Measurements from ENCODE around the gene TBC1D16. TPM values are rescaled to one million over a fixed set of nuclear protein-coding genes. Genes with fewer than 3 reads are reported as not detected.
"Not testable (repeated sequence)": the region's sequence is repeated elsewhere in the genome, so short reads cannot be mapped to it uniquely, and the experiment has no call there.

Gene TBC1D16
- total and polyA plus RNA-seq, 5 donors, result 9.9 to 27.8 (median 21.0) TPM

- Histone ChIP-seq H3K27me3 (ENCODE audit: control insufficient read depth, insufficient read depth) (no peaks in the 10 kb centered on the region), H3K4me1 (ENCODE audit: control insufficient read depth, insufficient read depth, low read length) (no peaks in the 10 kb centered on the region), H3K9me3 (ENCODE audit: control insufficient read depth, low read length) (no peaks in the 10 kb centered on the region), H3K4me3 (ENCODE audit: low read length) (no peak overlapping the region), H3K27ac (ENCODE audit: low read length) (no peak overlapping the region)
- intact Hi-C loops (cut with DNase I), result no loop called here
- DNase-seq, result peak in 2 of 3 donors; percentile 32 to 47
- 95% methylated on average over 26 of the region's 26 CpGs for WGBS
- ATAC-seq, result no peak
These were observed 33.5 kb downstream of the TBC1D16 start for GRCh38 chr17:80002070-80002641.

GRCh38 chr17:80000981-80001775 lies 34.5 kb downstream of the TBC1D16 start:
- Histone ChIP-seq H3K27me3 (ENCODE audit: control insufficient read depth, insufficient read depth) (no peaks in the 10 kb centered on the region), H3K27ac (ENCODE audit: low read length) (peak overlapping the region; percentile 49), H3K4me1 (ENCODE audit: control insufficient read depth, insufficient read depth, low read length) (no peaks in the 10 kb centered on the region), H3K9me3 (ENCODE audit: control insufficient read depth, low read length) (no peaks in the 10 kb centered on the region), H3K4me3 (ENCODE audit: low read length) (no peak overlapping the region)
- DNase-seq (peak in 2 of 3 donors; percentile 70 to 78), ATAC-seq (peak; percentile 51 to 52)
- intact Hi-C loops (cut with DNase I), result no loop called here
- WGBS, result 75% methylated on average over 29 of the region's 29 CpGs

- WGBS, result 92% methylated on average over 7 of the region's 7 CpGs
- Histone ChIP-seq H3K27ac (ENCODE audit: low read length) (no peak overlapping the region), H3K4me1 (ENCODE audit: control insufficient read depth, insufficient read depth, low read length) (no peaks in the 10 kb centered on the region), H3K4me3 (ENCODE audit: low read length) (no peak overlapping the region), H3K27me3 (ENCODE audit: control insufficient read depth, insufficient read depth) (no peaks in the 10 kb centered on the region), H3K9me3 (ENCODE audit: control insufficient read depth, low read length) (no peaks in the 10 kb centered on the region)
- intact Hi-C loops (cut with DNase I), result no loop called here
- ATAC-seq, result no peak
- peak in 1 of 3 donors; percentile 36 for DNase-seq
These were observed 35.5 kb downstream of the TBC1D16 start for GRCh38 chr17:80000136-80000535.

GRCh38 chr17:79997011-79997660 lies 38.5 kb downstream of the TBC1D16 start:
- intact Hi-C loops (cut with DNase I), result loop anchor here in 1 of 4 donors (10.0 kb wide), 1 partner anchor 192 kb away; no protein-coding TSS in a partner anchor
- Histone ChIP-seq H3K4me1 (ENCODE audit: control insufficient read depth, insufficient read depth, low read length) (peaks cover 12% of the 10 kb centered on the region), H3K4me3 (ENCODE audit: low read length) (no peak overlapping the region), H3K27me3 (ENCODE audit: control insufficient read depth, insufficient read depth) (no peaks in the 10 kb centered on the region), H3K27ac (ENCODE audit: low read length) (no peak overlapping the region), H3K9me3 (ENCODE audit: control insufficient read depth, low read length) (no peaks in the 10 kb centered on the region)
- DNase-seq (peak in 1 of 3 donors; percentile 46), ATAC-seq (no peak)
- 70% methylated on average over 15 of the region's 15 CpGs for WGBS

- H3K4me1 ChIP-seq (ENCODE audit: control insufficient read depth, insufficient read depth, low read length), result peaks cover 12% of the 10 kb centered on the region
- intact Hi-C loops (cut with DNase I), result loop anchor here in 1 of 4 donors (10.0 kb wide), 1 partner anchor 191 kb away; no protein-coding TSS in a partner anchor
- ATAC-seq (no peak), DNase-seq (peak in 1 of 3 donors; percentile 47)
- no peak overlapping the region for H3K27ac ChIP-seq (ENCODE audit: low read length)
- H3K27me3 ChIP-seq (ENCODE audit: control insufficient read depth, insufficient read depth), result no peaks in the 10 kb centered on the region
- WGBS, result 87% methylated on average over 12 of the region's 12 CpGs
- no peak overlapping the region for H3K4me3 ChIP-seq (ENCODE audit: low read length)
- no peaks in the 10 kb centered on the region for H3K9me3 ChIP-seq (ENCODE audit: control insufficient read depth, low read length)
These were observed 39.4 kb downstream of the TBC1D16 start for GRCh38 chr17:79996291-79996690.

GRCh38 chr17:79995696-79996095 lies 40.0 kb downstream of the TBC1D16 start:
- ATAC-seq, result no peak
- Histone ChIP-seq H3K27me3 (ENCODE audit: control insufficient read depth, insufficient read depth) (no peaks in the 10 kb centered on the region), H3K9me3 (ENCODE audit: control insufficient read depth, low read length) (no peaks in the 10 kb centered on the region), H3K4me3 (ENCODE audit: low read length) (no peak overlapping the region), H3K4me1 (ENCODE audit: control insufficient read depth, insufficient read depth, low read length) (peaks cover 12% of the 10 kb centered on the region), H3K27ac (ENCODE audit: low read length) (no peak overlapping the region)
- 96% methylated on average over 8 of the region's 8 CpGs for WGBS
- intact Hi-C loops (cut with DNase I), result loop anchor here in 1 of 4 donors (10.0 kb wide), 1 partner anchor 191 kb away; no protein-coding TSS in a partner anchor
- no peak for DNase-seq

- Histone ChIP-seq H3K4me3 (ENCODE audit: low read length) (no peak overlapping the region), H3K4me1 (ENCODE audit: control insufficient read depth, insufficient read depth, low read length) (peaks cover 12% of the 10 kb centered on the region), H3K9me3 (ENCODE audit: control insufficient read depth, low read length) (no peaks in the 10 kb centered on the region), H3K27ac (ENCODE audit: low read length) (no peak overlapping the region), H3K27me3 (ENCODE audit: control insufficient read depth, insufficient read depth) (no peaks in the 10 kb centered on the region)
- WGBS, result 95% methylated on average over 13 of the region's 13 CpGs
- ATAC-seq, result no peak
- intact Hi-C loops (cut with DNase I), result loop anchor here (5.0 to 10.0 kb wide), 4 partner anchors 152 to 207 kb away; no protein-coding TSS in a partner anchor
- peak in 1 of 3 donors; percentile 29 for DNase-seq
These were observed 41.1 kb downstream of the TBC1D16 start for GRCh38 chr17:79994602-79995001.

DNA sequence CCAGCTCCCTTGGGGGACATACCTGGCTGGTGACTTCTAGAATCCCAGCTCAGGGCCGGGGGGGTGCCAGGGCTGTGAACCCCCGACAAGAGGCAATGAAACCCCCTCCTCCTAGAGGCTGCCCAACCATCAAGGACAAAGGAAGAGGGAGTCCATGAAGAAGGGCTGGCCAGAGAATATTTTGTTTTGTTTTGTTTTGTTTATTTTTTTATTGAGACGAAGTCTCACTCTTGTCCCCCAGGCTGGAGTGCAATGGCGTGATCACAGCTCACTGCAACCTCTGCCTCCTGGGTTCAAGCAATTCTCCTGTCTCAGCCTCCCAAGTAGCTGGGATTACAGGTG lies 41.5 kb downstream of the TBC1D16 start:
- intact Hi-C loops (cut with DNase I), result loop anchor here (5.0 to 10.0 kb wide), 4 partner anchors 152 to 207 kb away; no protein-coding TSS in a partner anchor

GRCh38 chr17:79993390-79994227 lies 42.1 kb downstream of the TBC1D16 start:
- 40% methylated on average over 22 of the region's 22 CpGs for WGBS
- H3K4me3 ChIP-seq (ENCODE audit: low read length), result no peak overlapping the region
- no peaks in the 10 kb centered on the region for H3K9me3 ChIP-seq (ENCODE audit: control insufficient read depth, low read length)
- peaks cover 12% of the 10 kb centered on the region for H3K4me1 ChIP-seq (ENCODE audit: control insufficient read depth, insufficient read depth, low read length)
- intact Hi-C loops (cut with DNase I), result loop anchor here (5.0 to 10.0 kb wide), 4 partner anchors 151 to 206 kb away; no protein-coding TSS in a partner anchor
- H3K27ac ChIP-seq (ENCODE audit: low read length), result peak overlapping the region; percentile 55
- peak; percentile 57 to 71 for ATAC-seq
- DNase-seq, result peak; percentile 89 to 93 (median 90)
- H3K27me3 ChIP-seq (ENCODE audit: control insufficient read depth, insufficient read depth), result no peaks in the 10 kb centered on the region

More for the DNA sequence above, 41.5 kb downstream of the TBC1D16 start:
- not testable (repeated sequence) for H3K27ac ChIP-seq (ENCODE audit: low read length); H3K9me3 ChIP-seq (ENCODE audit: control insufficient read depth, low read length); H3K4me3 ChIP-seq (ENCODE audit: low read length); H3K27me3 ChIP-seq (ENCODE audit: control insufficient read depth, insufficient read depth); ATAC-seq; DNase-seq
- 67% methylated on average over 4 of the region's 4 CpGs for WGBS
- peaks cover 12% of the 10 kb centered on the region for H3K4me1 ChIP-seq (ENCODE audit: control insufficient read depth, insufficient read depth, low read length)
